ENCODE measurements around the gene MTURN. TPM values are rescaled to one million over a fixed set of nuclear protein-coding genes. Genes with fewer than 3 reads are reported as not detected.

Gene MTURN
- total RNA-seq, 1 donor from 2014 or later, result 40.9 TPM

- Histone ChIP-seq H3K4me1 (peaks cover 12 to 35% of the 10 kb centered on the region in 2 donors), H3K9me3 (no peaks in the 10 kb centered on the region), H3K27me3 (no peaks in the 10 kb centered on the region), H3K27ac (no peak overlapping the region), H3K4me3 (no peak overlapping the region), H3K36me3 (peaks cover 5 to 12% of the 10 kb centered on the region in 2 donors)
- TF ChIP-seq, protein P1, sequence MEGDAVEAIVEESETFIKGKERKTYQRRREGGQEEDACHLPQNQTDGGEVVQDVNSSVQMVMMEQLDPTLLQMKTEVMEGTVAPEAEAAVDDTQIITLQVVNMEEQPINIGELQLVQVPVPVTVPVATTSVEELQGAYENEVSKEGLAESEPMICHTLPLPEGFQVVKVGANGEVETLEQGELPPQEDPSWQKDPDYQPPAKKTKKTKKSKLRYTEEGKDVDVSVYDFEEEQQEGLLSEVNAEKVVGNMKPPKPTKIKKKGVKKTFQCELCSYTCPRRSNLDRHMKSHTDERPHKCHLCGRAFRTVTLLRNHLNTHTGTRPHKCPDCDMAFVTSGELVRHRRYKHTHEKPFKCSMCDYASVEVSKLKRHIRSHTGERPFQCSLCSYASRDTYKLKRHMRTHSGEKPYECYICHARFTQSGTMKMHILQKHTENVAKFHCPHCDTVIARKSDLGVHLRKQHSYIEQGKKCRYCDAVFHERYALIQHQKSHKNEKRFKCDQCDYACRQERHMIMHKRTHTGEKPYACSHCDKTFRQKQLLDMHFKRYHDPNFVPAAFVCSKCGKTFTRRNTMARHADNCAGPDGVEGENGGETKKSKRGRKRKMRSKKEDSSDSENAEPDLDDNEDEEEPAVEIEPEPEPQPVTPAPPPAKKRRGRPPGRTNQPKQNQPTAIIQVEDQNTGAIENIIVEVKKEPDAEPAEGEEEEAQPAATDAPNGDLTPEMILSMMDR (IDR thresholded peaks at IDR 0.05), result no peak
- DNase-seq (ENCODE audit: low spot score in 2 of 2), result no peak
- intact Hi-C loops (cut with DNase I), result loop anchor here (5.0 kb wide), 1 partner anchor 333 kb away; the partner anchor contains the start of gene NOD1
These were observed 10.0 kb downstream of the MTURN start for GRCh38 chr7:30144657-30145306.

GRCh38 chr7:30145426-30145970, 10.7 kb downstream of the MTURN start:
- Histone ChIP-seq H3K4me3 (no peak overlapping the region), H3K27ac (no peak overlapping the region), H3K4me1 (peaks cover 9 to 33% of the 10 kb centered on the region in 2 donors), H3K36me3 (peaks cover 11 to 14% of the 10 kb centered on the region in 2 donors), H3K9me3 (no peaks in the 10 kb centered on the region), H3K27me3 (no peaks in the 10 kb centered on the region)
- intact Hi-C loops (cut with DNase I), result no loop called here
- DNase-seq (ENCODE audit: low spot score in 2 of 2), result no peak
- TF ChIP-seq, protein P1 (IDR thresholded peaks at IDR 0.05), result no peak

GRCh38 chr7:30146127-30146612, 11.4 kb downstream of the MTURN start:
- TF ChIP-seq, protein P1 (IDR thresholded peaks at IDR 0.05), result no peak
- peaks cover 9 to 30% of the 10 kb centered on the region in 2 donors for H3K4me1 ChIP-seq
- H3K27ac ChIP-seq, result no peak overlapping the region
- no peaks in the 10 kb centered on the region for H3K9me3 ChIP-seq
- peaks cover 11 to 17% of the 10 kb centered on the region in 2 donors for H3K36me3 ChIP-seq
- no peaks in the 10 kb centered on the region for H3K27me3 ChIP-seq
- H3K4me3 ChIP-seq, result no peak overlapping the region
- intact Hi-C loops (cut with DNase I), result no loop called here
- peak in 1 of 2 donors; percentile 54 for DNase-seq (ENCODE audit: low spot score in 2 of 2)

- no peaks in the 10 kb centered on the region for H3K27me3 ChIP-seq
- H3K27ac ChIP-seq, result no peak overlapping the region
- peak in 1 of 2 donors; percentile 55 for DNase-seq (ENCODE audit: low spot score in 2 of 2)
- H3K4me3 ChIP-seq, result no peak overlapping the region
- H3K4me1 ChIP-seq, result peaks cover 3 to 22% of the 10 kb centered on the region in 2 donors
- peaks cover 15 to 25% of the 10 kb centered on the region in 2 donors for H3K36me3 ChIP-seq
- intact Hi-C loops (cut with DNase I), result no loop called here
- no peaks in the 10 kb centered on the region for H3K9me3 ChIP-seq
- TF ChIP-seq, protein P1 (IDR thresholded peaks at IDR 0.05), result no peak
These were observed 12.4 kb downstream of the MTURN start for GRCh38 chr7:30147223-30147622.

GRCh38 chr7:30147785-30148184, 13.0 kb downstream of the MTURN start:
- Histone ChIP-seq H3K4me1 (peaks cover 0 to 20% of the 10 kb centered on the region in 2 donors), H3K27me3 (no peaks in the 10 kb centered on the region), H3K36me3 (peaks cover 20 to 30% of the 10 kb centered on the region in 2 donors), H3K27ac (no peak overlapping the region), H3K9me3 (no peaks in the 10 kb centered on the region), H3K4me3 (no peak overlapping the region)
- DNase-seq (ENCODE audit: low spot score in 2 of 2), result no peak
- TF ChIP-seq, protein P1 (IDR thresholded peaks at IDR 0.05), result no peak
- intact Hi-C loops (cut with DNase I), result no loop called here

All from ascending aorta (tissue), 2 donors.